Erythroblast (primary cell): ENCODE results near the gene LPCAT2.

ENCODE experiments used
- GATA1 ChIP-seq: IDR thresholded peaks from 2 replicates; pipeline ENCODE4 v1.6.1; 2011; ENCODE audit warnings: low read depth, mild to moderate bottlenecking, control low read depth, low read length, moderate library complexity
- POLR2A ChIP-seq: IDR thresholded peaks from 2 replicates; pipeline ENCODE4 v1.6.1; 2011; ENCODE audit warnings: mild to moderate bottlenecking, low read length

GRCh38 chr16:55502801-55503366 lies 6.0 kb upstream of the LPCAT2 start:
- TF ChIP-seq POLR2A (no peak), GATA1 (no peak)
